Fibroblast of lung (primary cell): ENCODE measurements around the gene DLGAP1.

Experiments
- EZH2 ChIP-seq: IDR thresholded peaks from 2 replicates; pipeline ENCODE4 v1.5.1; 2012; ENCODE audit warnings: low read length, control low read depth, mild to moderate bottlenecking; ENCODE audit errors: missing control alignments
- TF ChIP-seq, protein P1 (sequence below), 2 donors: IDR thresholded peaks in 1 of 2; conservative IDR thresholded peaks in 1 of 2; 1 replicate in 1 of 2; 2 replicates in 1 of 2; pipeline ENCODE4 v1.5.1; 2011 to 2012; ENCODE audit warnings: low read length in 2 of 2, control low read depth in 1 of 2, inconsistent platforms in 1 of 2, low read depth in 1 of 2, mild to moderate bottlenecking in 1 of 2

DNA sequence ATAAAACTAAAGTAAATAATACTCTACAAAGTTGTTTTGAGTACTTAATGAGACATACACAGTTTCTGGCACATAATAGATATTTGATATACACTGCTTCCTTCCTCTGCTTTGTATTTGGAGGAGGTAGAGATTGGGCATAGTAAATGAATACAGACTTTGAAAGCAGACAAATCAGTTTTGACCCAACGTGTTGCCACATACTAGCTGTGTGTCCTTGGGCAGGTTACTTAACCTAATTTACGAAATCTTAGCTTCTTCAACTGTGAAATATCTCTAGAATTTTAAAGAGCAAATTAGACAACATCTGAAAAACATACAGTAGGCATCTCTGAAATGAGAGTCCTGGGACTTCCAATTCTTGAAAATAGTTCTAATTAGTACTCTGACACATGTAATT is 579.7 kb downstream of the DLGAP1 start:
- TF ChIP-seq, protein P1, sequence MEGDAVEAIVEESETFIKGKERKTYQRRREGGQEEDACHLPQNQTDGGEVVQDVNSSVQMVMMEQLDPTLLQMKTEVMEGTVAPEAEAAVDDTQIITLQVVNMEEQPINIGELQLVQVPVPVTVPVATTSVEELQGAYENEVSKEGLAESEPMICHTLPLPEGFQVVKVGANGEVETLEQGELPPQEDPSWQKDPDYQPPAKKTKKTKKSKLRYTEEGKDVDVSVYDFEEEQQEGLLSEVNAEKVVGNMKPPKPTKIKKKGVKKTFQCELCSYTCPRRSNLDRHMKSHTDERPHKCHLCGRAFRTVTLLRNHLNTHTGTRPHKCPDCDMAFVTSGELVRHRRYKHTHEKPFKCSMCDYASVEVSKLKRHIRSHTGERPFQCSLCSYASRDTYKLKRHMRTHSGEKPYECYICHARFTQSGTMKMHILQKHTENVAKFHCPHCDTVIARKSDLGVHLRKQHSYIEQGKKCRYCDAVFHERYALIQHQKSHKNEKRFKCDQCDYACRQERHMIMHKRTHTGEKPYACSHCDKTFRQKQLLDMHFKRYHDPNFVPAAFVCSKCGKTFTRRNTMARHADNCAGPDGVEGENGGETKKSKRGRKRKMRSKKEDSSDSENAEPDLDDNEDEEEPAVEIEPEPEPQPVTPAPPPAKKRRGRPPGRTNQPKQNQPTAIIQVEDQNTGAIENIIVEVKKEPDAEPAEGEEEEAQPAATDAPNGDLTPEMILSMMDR (conservative IDR thresholded peaks at IDR 0.05 in 1 of 2, IDR thresholded peaks at IDR 0.05 in 1 of 2; ENCODE audit: low read depth in 1 of 2, low read length in 2 of 2) = no peak
- no peak for TF ChIP-seq EZH2
